GM18873 (cell line): Measurements from ENCODE around the gene LTBR.

Experiments
- ATAC-seq: cut with Tn5 transposase; IDR thresholded peaks from one replicate; pipeline ENCODE4 v1.9.1; 2021; ENCODE audit warnings: mild to moderate bottlenecking, moderate library complexity, moderate number of reproducible peaks; ENCODE audit not compliant: unreplicated experiment, low FRiP score

LTBR gene

DNA sequence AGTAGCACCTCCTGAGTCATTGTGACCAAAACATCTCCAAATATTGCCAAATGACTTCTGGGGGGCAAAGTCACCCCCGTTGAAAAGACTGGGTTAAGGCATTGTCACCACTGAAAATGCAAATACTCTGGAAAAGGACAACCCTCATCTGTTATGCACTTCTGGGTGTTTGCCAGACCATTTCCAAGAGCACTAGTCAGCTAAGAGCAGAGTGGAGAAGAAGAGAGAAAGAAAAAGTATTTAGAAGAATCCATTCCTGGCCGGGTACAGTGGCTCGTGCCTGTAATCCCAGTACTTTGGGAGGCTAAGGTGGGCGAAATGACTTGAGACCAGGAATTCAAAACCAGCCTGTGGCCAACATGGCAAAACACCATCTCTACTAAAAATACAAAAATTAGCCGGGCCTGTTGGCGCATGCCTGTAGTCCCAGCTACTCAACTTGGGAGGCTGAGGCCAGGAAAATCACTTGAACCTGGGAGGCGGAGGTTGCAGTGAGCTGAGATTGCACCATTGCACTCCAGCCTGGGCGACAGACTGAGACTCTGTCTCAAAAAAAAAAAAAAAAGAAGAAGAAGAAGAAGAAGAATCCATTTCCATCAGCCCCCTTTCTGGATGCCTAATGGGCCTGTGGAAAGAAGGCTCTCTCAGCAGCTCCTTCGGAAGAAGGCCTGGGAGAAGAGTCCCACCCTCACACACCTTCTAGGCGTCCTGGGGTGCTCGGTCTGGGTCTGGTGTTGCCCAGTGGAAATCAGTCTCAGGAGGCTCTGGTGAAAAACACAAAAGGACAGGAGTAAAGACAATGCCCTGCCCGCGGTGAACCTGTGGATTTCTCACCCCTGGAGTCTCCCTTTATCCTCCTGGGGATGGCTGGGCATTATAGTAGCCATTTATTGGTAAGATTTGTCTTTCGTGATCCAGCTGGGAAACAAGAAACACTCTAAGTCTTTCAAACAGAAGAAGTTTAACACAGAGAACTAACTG is 3.5 kb upstream of the LTBR start:
- ATAC-seq, result no peak

DNA sequence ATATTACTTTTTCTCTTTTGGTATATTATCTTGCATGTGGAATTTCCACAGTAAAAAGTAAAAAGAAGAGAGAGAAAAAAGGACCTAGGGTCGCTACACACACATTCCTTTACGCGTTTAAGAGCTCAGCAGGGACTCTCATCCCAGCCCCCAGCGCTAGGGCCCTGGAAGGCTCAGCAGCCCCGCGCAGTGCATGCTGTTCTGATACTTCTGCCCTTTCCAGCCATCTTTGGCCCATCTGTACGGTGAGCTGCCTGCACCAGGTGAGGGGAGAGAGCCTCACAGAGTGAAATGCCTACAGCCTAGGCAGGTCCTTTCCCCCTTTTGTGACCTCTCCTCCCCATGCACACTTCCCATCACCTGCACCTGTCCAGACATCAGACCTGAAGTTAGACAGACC is 1.6 kb upstream of the LTBR start:
- no peak for ATAC-seq

DNA sequence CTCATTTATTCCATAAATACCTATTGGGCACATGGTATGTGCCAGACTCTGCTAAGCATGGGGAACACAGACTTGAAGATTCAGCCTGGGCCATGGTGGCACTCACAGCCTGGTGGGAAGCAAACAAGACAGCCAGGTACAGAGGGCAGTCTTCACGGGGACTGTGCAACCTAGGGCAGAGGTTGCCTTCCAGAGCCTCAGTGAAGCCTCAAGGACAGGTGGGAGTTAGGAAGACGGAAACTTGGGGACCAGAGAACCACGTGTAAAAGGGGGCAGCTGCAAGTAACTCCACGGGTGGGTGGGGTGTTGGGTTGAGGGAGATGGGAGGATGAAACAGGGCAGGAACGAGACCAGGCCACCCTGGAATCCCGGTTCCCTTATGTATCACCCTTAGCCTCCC is 980 bp upstream of the LTBR start:
- ATAC-seq, result no peak

DNA sequence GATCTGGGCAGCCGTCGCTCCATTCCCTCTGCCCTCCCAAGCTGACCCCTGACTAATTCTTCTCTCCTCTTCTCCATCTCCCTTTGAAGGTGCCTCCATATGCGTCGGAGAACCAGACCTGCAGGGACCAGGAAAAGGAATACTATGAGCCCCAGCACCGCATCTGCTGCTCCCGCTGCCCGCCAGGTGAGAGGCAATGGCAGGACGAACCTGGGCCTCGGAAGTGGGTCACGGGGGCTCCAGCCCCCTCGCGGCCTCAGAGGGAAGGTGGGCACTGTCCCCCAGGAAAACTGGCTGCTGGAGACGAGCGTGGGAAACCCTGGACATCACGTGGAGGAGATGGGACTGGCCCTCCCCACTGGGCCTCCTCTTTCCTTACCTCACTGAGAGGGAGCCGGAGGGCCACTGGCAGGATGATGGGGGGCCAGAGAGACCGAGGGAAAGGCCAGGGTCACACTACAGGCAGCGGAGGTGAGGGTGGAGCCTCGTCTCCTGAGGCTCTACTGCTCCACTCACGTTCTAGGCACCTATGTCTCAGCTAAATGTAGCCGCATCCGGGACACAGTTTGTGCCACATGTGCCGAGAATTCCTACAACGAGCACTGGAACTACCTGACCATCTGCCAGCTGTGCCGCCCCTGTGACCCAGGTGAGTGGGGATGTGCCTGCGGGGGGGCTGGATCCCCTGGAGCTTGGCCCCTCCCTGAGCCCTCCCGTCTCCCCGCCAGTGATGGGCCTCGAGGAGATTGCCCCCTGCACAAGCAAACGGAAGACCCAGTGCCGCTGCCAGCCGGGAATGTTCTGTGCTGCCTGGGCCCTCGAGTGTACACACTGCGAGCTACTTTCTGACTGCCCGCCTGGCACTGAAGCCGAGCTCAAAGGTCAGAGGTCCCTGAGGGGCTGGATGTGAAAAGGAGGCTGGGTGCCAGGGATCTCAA is 806 bp downstream of the LTBR start:
- ATAC-seq, result no peak

DNA sequence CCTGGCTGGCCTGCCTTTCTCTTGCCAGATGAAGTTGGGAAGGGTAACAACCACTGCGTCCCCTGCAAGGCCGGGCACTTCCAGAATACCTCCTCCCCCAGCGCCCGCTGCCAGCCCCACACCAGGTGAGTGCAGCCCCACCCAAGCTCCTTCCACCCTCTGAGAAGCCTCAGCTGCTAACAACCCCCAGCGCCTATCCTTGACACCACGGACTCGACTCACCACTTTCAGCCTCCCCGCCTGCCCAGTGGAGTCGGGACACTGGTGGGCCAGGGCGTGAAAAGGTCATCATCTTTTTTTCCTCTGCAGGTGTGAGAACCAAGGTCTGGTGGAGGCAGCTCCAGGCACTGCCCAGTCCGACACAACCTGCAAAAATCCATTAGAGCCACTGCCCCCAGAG is 2.1 kb downstream of the LTBR start:
- no peak for ATAC-seq

DNA sequence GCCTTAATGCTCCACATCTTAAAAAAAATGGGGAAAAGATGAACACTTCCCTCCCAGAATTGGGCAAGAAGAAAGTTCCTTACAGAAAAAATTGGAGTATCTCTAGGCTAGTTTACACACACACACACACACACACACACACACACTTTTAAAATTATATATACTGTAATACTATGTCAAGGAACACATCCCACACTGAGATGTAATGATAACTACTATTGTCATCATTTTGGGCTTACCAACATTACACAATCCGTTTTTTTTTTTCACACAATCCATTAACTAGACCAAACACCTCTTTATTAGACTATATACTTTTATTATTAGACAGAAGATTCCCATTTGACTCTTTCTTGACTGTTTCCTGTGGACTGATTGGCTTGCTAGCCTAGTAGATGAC is 2.5 kb downstream of the LTBR start:
- no peak for ATAC-seq

DNA sequence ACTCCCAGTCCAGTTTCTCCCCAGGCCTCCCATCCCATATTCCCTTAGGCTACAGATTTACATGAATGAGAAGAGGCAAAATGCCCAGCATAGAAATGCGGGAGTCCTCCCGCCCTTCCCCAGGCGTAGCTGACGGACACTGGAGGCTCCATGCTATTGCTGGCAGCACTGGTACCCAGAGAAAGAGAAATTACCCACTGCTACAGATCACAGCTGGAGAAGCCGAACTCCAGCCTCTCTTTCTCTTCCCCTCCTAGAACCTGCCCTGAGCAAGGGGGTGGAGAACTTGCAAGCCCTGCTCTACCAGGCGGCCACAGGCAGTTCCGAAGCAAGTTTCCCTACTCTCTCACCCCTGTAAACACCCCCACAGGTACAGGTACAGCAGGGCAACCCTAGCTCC is 3.6 kb downstream of the LTBR start:
- no peak for ATAC-seq

DNA sequence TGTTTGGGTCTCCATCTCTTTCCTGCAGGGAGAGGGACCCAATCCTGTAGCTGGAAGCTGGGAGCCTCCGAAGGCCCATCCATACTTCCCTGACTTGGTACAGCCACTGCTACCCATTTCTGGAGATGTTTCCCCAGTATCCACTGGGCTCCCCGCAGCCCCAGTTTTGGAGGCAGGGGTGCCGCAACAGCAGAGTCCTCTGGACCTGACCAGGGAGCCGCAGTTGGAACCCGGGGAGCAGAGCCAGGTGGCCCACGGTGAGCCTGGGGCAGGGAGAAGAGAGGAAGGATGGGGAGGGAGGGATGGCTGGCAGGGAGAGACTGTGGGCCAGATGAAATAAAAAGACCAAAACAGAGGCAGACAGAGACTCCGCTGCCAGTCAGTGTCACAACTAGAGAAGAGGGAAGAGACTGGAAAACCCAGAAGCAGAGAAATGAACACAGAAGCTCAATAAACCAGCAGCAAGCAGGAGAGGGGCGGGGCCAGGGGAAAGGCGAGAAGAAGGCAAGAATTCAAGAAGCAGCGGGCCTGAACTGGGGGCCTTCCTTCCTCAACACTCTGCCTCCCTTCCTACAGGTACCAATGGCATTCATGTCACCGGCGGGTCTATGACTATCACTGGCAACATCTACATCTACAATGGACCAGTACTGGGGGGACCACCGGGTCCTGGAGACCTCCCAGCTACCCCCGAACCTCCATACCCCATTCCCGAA is 6.3 kb downstream of the LTBR start:
- ATAC-seq, result no peak

DNA sequence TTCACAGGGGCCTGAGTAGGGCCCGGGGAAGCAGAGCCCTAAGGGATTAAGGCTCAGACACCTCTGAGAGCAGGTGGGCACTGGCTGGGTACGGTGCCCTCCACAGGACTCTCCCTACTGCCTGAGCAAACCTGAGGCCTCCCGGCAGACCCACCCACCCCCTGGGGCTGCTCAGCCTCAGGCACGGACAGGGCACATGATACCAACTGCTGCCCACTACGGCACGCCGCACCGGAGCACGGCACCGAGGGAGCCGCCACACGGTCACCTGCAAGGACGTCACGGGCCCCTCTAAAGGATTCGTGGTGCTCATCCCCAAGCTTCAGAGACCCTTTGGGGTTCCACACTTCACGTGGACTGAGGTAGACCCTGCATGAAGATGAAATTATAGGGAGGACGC is 7.1 kb downstream of the LTBR start:
- ATAC-seq, result no peak

DNA sequence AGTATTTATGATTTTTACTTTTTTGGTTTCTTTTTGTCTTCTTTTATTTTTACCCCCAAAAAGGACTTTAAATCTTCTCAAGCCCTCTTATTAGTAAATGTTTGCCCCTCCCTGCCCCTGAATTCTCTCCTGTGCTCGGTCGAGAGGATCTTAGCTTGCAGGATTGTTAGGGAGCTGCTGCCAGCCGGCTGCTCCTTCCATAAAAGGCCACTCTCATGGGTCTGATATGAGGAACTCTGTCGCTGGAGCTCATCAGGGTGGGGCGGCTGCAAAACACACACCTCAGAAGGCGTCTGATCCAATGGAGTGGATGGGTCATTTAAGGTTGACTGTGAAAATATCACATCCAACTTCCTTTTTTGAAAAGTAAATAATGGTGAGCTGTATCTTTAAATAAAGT is 8.5 kb downstream of the LTBR start:
- no peak for ATAC-seq

DNA sequence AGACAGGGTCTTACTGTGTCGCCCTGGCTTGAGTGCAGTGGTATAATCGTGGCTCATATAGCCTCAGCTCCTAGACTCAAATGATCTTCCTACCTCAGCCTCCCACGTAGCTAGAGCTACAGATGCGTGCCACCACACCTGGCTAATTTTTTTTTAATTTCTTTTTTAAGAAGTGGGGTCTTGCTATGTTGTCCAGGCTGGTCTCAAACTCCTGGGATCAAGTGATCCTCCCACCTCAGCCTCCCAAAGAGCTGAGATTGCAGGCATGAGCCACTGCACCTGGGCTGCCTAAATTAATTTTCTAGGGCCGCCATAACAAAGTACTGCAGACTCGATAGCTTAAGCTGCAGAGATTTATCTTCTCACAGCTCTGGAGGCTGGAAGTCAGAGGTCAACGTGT is 9.1 kb downstream of the LTBR start:
- no peak for ATAC-seq

DNA sequence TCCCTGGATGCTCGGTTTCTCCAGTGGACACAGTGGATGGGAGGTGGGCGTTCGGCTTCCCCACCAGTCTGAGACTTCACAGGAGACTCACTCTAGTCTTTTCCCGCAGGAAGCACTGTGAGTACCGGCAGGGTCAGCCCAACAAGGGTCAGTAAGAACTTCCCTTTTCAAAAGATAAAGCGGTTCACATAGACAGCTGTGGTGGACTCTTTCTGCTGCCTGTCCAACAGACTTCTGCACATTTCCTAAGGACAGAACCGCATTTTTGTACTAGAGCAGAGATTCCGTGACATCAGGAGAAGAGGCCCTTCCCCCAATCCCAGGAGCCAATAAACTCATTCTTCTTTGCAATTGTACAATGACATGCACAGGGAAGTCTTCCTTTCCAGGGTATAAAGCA is 10.4 kb downstream of the LTBR start:
- ATAC-seq, result no peak

DNA sequence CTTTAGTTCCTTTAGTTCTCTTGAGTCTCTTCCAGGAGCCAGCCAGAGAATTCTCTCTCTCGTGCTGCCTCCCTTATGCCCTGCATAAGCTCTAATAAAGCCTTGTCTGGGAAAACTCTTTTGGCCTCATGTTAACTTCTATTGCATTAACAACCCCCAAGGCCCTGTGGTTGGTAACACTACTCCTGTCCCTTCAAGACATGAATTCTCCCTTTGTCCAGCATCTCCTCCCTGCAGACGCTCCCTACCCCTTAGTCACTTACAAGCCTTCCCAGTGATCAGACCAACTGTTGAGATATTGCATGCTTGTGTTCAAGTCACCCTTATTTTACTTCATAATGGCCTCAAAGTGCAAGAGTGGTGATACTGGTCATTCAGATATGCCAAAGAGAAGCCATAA is 12.1 kb downstream of the LTBR start:
- ATAC-seq, result no peak

DNA sequence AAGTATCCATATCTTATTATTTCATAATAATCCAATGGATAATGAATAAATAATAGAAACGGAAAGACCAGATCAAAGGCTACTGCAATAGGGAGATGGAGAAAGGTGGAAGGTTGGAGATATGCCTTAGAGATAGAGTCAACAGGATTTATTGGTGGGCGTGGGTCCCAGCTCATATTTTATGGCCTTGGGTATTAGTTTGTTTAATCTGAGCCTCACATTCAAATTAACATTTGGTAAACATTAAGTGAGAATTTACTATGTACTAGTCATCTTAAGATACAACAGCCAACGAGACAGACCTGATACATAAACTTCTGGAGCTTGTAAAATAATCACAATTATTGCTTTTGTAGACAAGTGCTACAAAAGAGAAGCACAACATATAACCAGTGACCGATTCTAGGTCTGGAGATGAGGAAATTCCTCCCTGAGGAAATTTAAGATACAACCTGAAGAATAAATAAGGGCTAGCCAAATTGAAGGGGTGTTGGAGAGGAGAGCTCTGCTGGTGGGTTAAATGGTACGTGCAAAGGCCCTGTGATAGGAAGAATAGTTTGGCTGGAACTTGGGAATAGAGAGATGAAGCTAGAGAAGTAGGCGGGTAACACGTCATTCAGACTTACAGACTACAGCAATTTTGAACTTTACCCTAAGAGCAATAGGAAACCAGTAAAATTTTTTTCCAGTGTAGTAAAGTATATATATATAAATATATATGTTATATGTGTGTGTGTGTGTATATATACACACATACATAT is 16.1 kb downstream of the LTBR start:
- ATAC-seq, result no peak

DNA sequence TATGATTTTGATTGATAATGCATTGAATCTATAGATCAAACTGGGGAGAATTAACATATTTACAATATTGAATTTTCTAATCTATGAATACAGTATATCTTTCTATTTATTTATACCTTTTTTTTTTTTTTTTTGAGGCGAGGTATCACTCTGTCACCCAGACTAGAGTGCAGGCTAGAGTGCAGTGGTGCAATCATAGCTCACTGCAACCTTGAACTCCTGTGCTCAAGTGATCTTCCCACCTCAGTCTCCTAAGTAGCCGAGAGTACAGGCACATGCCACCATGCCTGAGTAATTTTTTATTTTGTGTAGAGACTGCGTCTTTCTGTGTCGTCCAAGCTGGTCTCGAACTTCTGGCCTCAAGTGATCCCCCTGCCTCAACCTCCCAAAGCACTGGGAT is 20.4 kb downstream of the LTBR start:
- ATAC-seq, result no peak

DNA sequence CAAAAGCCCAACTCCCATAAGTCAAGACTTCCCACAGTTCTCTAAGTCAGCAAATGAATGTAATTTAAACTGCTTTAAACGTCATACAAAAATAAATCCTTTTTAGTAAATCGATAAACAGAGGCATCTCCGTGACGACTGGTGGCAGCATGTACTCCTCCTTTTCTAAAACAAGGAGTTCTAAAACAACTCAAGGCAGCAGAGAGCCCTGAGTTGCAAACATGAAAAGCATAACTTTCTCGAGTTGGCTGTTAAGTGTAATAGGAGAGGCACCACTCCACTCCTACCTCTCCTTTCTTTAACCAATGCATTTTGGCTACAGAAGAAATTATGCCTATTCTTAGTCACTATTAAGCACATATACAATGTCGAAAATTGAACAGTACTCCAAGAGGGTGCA is 22.0 kb downstream of the LTBR start:
- ATAC-seq, result no peak

DNA sequence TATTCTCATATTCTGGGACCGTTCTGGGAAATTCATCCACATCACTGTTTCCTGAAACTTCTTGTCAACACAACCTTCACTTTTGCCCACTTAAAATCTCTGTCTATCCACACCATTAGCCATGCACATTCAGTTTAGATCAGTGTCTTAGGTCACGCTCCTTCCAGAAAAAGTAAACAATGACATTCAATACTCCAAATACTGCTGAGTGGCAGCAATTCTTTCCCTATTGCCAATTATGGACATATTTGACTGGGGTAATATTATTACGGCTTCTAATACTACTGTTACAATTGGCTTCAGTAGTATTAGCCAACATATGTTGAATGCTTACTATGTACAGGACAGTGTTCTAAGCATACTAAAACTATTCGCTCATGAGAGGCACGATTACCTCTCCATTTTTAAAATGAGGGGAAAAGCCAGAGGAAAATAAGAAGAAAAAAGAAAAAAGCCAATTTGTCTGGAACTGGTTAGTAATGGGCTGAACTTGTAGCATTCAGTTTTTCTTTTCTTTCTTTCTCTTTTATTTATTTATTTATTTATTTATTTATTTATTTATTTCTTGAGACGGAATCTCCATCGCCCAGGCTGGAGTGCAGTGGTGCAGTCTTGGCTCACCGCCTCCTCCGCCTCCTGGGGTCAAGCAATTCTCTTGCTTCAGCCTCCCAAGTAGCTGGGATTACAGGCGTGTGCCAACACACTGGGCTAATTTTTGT is 23.4 kb downstream of the LTBR start:
- ATAC-seq, result no peak

DNA sequence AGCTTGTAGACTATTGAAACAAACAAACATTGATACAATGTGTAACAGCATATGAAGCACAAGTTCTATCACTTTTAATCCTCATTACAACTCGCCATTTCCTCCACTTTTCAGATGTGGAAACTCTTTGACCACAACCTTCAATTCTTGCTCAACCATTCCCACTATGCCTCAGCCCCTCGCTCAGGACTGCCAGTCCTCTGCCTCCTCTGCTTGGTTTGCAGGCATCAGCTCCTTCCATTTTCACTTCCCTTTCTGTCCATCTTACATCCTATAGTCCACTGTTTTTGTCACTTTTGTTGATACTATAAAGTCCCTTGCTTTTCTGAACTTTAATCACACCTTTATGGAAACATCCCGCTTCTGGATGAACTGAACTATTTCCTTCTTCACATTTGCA is 32.6 kb downstream of the LTBR start:
- no peak for ATAC-seq

DNA sequence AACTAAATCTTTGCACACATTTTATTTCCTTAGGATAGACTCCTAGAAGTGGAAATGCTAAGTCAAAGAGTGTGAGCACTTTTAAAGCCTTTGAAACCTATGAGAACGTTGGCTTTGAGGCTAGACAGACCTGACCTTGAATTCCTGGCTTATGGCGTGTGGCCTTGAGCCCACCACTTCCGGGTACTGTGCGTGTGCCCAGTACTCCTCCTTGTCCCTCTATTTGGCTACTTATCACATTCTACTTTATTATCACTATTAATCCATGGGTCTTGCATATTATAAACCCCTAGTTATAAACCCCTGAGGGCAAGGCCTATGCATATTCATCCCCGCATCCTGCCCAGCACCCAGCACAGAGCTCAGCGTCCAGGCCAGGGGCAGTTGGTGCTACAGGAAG is 34.8 kb downstream of the LTBR start:
- ATAC-seq, result no peak
